Activated CD8-positive, alpha-beta memory T cell treated with anti-CD3 and anti-CD28 coated beads for 48 hours (primary cell): ENCODE results near the gene PARD3.

Experiments used
- DNase-seq, 3 experiments: peaks; one replicate each; pipeline ENCODE4 v3.0.0-alpha.2; 2020; ENCODE audit warnings: low read depth in 2 of 3, low spot score in 2 of 3

PARD3 gene

DNA sequence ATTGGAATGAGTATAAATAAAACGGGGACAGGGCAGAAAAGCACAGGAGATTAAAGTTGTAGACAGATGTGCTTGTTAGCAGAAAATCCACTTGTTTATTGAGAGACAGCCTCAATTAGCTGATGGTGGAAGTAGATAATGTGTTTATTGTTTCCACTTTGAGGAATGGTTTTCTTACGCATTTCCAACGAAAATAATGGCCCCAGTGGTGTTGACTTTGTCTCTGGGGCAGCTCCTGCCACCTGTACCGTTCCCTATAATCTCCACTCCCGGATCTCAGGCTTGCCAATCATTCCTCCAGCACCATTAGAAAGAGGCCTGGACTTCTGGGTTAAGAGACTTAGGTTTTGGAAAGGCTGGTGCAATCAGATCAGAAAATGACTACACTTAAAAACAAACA lies 638.7 kb downstream of the PARD3 start:
- no peak for DNase-seq

DNA sequence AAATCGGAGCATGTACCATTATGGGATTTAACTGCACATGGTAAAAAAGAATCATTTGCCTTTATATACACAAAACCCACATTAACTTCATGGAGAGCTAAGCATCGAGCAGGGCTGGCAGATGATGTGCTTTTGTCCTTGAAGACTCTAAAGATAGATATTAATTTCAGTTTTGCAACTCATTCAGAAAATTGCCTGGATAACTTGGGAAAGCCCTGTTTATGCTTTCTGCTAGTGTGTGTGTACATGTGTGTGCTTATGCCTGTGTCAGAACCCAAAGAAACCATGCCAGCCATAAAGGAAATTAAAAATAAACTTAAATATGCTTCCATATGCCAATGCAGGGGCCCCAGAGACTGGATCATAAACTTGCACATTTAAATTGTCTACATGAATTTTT lies 640.0 kb downstream of the PARD3 start:
- no peak for DNase-seq

DNA sequence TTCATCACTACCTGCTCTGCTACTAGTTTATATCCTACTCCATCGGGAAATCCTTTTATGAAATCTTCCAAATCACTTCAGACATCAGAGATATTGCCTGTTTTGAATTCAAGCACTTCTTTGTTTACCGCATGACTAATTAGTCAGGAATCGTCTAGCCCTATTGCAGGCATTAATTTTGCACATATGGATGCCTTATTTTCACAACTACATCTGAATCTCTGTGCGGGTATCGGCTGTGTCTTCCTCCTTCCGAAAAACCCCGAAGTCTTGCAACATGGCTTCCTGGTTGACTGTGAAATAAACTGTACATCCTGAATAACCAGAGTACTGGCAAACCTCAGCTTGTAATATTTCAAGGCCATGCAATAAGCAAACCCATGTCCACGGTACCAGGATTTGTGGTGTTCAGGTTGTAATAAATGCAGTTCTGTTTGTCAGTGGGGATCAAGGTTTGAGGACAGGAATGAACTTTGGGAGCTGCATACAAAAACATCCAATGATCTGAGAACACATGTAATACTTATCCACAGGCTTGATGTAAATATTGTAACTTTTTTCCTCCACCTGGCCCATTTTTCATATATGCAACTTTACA lies 642.1 kb downstream of the PARD3 start:
- DNase-seq = no peak

DNA sequence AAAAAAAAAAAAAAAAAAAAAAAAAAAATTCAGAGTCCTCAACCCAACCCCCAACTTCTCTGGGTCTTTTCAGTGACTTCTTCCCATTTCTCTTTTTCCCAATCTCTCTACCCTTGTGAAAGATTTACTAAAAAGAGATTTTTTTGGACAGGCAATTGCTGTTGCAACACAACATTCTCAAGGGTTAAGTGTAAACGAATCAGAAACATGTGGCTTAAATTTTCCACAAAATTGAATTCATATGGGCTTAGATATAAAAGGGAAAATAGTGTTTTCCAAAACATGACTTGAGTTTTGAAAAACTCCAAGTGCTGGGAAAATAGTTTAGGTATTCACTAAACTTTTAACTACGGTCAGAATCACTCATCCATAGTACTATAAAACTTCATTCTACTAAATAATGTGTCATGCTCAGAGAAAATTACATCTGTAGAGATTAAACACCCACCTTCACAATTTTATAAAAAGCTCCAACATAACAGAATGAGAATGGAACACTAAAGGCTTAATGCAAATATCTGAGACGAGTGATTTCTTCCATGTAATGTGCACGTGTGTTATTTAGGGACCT lies 643.1 kb downstream of the PARD3 start:
- no peak for DNase-seq

DNA sequence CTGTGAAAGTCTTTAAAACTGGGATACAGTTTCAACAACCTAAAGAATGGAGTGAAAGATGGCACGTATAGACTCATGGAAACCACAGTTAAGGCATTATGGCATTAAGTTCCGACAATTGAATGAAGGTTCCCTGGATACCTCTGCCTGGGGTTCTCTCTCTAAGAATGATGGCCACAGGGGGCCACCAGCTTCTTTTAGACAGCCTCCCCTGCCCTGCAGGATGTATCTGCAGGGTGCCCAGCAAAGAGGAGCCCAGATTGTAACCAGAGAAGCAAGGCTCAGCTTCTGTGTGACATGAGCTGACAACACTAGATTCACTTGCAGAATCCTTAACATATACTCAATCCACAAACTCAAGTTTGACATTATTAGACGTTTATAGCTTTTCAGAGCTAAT lies 645.4 kb downstream of the PARD3 start:
- DNase-seq = no peak

DNA sequence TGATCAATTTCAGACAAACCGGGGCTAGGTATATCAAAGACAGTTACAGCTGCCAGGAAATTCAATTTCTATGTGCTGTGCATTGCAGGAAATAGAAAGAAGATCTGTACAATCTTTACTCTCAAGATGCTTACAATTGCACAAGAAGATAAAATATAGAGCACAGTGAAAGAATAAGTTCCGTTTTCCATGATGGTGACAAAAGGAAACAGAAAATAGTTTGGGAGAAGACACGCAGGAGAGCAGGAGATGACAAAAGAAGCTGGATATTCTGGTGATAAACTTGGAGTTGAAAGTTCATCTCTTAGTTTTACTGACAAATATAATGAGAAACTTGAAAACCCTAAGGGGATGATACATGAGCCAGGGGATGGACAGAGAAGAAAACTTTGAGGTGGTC lies 646.0 kb downstream of the PARD3 start:
- DNase-seq = no peak

DNA sequence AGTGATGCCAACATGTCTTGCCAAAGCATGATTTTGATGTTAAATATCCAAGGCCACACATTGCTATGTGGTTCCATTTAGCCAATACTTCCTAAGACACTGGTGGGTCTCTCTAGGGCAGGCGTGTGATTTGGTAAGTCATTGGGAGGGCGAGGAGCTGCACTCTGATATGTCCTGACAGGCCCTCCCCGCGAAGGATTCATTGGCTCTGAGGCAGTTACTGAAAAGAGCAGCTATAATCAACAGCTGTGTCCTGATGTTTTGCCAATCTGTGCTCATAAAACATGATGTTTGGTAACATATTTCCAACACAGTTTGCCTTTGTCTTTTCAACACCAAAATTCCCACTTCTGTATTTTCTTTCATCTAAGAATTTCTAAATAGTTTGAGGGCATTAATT lies 646.7 kb downstream of the PARD3 start:
- DNase-seq = no peak

DNA sequence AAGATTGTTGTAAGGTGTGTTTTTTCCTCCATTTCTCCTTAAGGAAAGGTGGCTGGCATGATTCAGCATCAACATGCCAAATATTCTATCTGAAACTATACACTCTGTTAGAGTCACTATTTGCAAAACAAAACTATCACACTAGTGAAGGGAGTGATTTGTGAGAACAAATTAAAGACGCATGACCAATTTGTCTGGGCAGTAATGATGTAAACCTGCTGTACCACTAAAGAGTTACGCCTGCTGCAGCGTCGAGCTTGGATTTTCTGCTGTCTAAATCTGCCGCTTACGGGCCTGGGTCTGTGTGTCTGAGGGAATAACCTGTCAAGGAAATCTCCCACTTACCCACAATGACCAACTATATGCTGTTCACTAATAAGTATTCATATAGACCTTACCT lies 648.3 kb downstream of the PARD3 start:
- DNase-seq = no peak

DNA sequence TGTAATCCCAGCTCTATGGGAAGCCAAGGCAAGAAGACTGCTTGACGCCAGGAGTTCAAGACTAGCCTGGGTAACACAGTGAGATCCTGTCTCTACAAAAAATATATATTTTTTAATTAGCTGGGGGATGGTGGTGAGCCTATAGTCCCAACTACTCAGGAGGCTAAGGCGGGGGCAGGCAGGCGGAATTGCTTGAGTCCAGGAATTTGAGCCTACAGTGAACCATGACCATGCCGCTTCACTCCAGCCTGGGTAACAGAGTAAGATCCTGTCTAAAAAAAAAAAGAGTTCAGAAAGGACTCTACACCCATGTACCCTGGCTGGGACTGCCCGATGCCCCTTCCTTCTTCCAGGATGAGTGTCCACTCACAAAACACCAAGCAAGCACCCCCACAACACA lies 648.7 kb downstream of the PARD3 start:
- DNase-seq = no peak

DNA sequence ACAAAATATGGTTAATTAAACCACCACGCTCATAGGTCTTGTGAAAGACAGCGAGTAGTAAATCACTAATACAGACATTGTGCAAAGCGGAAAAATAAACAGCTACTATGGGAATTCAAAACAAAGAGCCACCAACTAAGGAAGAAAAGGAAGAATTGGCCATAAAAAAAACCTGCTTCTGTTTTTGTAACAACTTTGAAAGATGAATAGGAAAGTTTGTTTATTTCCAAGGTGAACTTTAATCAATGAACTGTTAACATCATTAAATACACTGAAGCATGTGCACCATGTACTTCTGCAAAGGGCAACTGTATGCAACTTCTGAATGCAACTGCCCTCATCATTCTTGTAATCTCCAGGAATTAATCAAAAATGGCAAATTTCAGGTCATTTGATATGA lies 651.1 kb downstream of the PARD3 start:
- DNase-seq = no peak

DNA sequence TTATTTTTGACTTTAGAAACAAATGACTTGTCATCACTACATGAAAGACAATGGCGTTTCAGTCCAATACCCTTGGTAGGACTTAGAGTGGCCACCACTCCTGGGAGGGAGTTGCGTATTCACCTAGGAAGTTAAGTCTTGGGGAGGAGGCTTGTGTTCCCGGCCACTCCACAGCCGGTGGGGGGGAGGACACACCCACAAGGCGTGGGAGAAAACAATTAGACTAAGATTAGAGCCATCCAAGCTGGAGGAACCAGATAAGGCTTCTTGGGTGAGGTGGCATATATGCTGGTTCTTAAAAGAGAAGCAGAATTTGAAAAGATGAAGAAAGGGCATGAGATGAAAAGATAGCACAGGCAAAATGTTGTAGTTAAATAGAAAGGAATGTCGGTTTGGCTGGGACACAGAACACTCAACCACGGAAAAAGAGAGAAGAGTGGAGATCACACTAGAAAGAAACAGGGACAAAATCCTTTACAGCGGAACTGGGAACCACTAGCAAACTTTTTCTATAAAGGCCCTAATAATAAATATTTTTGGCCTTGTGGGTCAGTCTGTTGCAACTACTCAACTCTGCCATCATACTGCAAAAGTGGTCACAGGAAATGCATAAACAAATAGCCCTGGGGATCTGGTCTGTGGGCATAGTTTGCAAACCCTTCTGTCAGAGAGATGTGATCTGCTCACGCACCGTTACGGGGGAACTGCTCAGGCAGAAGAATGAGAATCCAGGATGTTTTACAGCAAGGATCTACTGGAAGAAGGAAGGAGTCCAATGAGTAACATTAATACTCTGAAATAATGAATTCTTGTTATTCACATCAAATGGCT lies 651.8 kb downstream of the PARD3 start:
- DNase-seq = no peak

DNA sequence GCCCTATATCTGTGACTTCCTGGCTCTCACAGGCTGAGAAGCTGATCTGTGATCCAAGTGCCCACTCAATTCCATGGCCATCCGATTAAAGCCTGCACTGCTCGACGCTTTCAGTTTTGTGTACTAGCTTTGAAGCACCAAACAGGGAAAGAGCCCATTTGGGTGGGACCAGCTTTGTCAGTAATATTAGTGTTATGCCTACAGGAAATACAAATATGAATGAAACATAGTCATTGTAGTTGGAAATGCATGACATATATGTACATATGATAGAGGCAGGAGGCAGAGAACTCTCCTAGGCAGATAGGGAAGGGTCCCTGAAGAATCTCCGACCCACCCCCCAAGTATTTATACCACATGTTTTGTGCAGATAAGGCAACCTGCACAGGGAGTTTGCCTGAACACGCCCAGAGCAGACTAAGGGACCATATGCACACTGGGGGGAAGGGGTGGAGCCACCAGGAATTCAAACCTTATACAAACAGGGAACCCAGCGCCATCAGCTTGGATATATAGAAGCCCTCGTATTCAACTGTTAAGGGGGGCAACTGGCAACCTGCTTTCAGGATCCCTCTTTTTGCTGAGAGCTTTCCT lies 653.2 kb downstream of the PARD3 start:
- DNase-seq = no peak

DNA sequence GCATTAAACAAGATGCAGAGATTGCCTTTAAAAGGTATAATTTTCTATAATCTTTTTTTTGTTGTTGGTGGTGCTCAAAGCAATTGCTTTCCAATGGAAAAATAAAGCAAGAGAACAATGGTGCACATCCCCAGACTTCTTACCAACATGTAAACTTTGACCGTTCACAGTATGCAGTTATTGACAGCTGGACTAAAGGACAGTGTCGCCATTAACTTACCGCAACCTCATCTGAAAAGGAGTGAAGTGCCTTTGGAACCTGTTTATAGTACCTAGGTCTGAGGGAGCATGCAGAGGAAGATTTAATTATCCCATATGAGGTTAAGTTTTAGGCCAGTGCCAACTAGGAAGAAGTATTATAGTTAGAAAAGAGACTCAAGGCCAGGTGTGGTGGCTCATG lies 654.5 kb downstream of the PARD3 start:
- no peak for DNase-seq

DNA sequence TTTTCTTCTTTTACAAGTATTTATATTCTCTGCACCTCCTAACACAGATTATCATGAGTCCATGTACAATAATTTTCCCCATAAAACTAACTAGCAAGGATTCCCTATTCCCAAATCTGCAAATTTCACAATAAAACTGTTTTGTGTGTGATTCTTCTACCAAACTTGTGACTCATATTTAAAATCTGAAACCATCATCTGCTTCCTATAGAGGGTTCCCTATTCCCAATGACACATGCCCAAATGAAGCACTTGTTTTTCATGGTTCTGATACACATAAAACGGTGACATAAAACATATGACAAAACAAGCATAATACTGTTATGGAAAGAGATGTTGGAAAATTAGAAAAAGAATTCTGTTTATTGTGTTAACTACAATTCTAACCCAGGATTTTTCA lies 657.6 kb downstream of the PARD3 start:
- DNase-seq = no peak

DNA sequence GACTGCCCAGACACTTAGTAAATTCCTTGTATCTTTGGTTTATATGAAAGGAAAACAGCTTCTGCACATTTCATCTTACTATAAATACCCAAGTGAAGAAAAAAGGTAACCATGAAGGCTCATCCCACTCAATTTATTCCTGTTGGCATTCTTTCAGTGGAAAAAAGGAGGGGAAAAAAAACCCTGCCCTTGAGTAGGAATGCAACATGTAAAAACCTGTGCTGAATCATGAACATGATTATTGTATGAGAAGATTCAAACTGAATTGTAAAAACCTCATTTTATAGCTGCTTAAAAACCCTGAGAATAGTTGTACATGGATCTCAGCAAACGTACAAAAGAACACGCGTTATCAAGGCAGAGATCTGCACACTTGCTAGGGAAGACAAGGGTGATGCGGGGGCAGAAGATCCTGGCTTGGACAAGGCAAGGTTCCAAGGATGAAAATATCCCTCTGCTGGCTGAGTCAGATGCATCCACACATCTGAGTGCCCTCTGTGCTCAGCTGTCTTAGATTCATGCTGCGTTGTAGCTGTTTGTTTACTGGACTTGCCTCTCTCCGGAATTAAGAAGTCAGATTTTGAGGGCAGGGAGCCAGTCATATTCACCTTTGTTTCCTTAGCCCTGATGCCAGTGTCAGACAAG lies 658.2 kb downstream of the PARD3 start:
- DNase-seq = no peak

DNA sequence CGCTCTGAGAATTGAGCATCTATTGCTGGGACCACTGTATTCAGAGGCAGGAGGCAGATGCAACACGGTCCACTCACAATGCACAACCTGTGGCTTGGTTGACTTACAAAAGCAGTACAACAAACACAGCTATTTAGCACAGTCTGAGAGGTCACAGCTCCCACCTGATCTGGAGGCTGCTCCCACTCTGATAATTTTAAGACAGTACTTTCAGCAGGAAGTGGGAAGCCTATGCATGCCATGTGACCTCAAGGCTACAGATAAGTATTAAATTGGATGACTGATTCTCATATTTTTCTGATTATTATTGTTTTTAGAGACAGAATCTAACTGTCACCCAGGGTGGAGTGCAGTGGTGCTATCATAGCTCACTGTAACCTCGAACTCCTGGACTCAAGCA lies 659.3 kb downstream of the PARD3 start:
- no peak for DNase-seq

DNA sequence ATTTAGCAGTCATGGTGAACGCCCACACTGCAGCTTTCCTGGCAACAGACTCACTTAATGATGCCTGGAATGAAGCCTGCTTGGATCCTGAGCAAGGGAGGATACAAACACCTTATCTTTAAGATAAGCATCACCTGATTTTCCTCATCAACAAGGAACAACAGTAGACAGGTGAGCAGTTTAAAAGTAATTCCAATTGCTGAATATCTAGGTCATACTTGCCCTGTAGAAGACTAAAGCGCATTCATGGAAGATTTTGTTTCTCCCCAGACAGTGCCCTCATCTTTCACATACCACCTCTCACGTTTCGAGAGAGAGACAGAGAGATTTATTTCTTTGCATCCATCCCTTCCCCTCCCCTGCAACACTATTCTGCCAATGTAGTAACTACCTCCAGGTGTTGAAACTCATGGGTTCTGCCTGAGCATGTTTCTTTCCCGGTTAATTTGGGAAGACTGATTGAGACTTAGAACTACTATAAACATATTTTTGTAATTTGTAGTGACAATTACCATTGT lies 660.7 kb downstream of the PARD3 start:
- DNase-seq = no peak

DNA sequence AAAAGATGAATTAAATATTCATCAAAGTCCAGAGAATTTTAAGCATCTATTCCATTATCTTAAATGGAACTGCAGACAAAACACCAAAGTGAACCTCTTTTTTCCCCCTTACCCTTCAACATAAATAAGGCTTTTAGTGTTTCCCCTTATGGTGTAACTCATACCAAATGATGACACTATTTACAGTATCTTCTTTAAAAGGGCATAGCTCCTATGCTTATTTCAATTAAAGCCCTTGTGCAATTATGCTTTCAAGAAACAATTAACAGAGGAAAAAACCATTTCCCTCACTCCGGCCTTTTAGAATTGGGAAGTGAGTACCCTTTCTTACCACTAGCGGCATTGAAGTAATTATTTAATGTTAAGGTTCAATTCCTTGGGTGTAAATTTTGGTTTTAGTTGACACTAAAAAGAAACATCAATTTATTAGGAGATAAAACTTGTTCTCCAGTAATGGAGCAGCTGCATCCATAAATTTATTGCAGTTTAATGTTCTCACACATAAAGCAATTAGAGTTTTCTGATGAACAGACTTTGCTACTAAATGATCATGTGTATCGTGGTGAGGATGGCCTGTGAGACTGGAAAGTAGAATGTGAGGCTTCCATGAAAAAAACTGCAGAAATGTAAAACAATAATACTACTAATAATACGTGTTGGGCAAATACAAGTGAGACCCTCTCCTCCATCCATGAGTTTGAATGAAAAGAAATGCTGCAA lies 661.3 kb downstream of the PARD3 start:
- no peak for DNase-seq

DNA sequence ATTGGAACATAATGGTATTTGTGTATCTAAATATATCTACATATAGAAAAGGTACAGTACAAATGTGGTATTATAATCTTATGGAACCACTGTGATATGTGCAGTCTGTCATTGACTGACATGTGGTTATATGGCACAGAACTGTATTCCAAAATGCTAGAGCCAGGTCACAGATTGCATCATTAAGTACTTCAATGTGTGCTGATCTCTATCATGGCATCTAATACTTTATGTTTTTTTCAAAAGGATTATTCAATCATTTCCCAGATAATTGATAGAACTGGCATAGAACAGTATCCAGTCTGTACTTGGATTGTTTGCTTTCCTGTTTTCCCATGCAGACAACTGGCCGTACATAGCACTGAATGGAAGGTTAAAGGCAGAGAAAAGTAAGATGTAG lies 662.7 kb downstream of the PARD3 start:
- DNase-seq = no peak

DNA sequence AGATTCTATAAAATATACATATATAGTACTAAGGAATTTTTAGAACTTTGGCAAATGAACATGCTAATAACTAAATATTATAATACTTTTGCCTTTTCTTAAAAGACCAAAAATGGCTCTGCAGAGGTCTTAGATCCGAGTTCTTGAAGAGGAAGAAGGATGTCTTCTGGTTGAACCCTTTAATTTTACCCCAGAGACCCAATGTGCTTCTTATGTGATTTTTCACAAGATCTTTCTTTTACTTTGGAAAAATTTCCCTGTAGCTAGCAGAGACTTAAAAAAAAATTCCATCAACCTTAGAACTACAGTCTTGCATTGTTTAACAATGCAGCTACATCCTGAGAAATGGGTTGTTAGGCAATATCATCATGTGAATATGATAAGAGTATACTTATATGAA lies 663.2 kb downstream of the PARD3 start:
- no peak for DNase-seq

DNA sequence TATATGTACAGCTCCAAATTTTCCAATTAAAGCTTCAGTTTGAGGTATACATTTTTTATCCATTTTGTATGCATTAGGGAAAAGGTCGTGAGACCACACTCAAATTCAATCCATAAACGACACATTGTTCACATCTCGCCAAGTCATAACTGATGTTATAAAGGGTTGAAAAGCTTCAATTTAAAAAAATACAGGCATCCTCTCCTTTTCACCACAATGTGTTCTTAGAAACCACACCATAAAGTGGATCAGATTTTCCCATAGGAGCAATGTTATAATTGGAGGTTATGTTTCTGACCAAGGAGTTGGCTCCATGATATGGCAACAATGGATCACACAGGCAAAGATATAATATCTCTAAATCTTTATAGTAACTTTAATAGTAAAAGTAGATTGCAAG lies 663.6 kb downstream of the PARD3 start:
- DNase-seq = no peak
